GM12878 (cell line): ENCODE measurements around the gene GMDS. TPM values are rescaled to one million over a fixed set of nuclear protein-coding genes. Genes with fewer than 3 reads are reported as not detected.
"Not testable (repeated sequence)": the region's sequence is repeated elsewhere in the genome, so short reads cannot be mapped to it uniquely, and the experiment has no call there.

Source experiments
- ATAC-seq: fragments of 200-7000 bp; cut with Tn5 transposase; 3 replicates; pipeline ENCODE4 v1.9.1; 2020; ENCODE audit warnings: mild to moderate bottlenecking, moderate library complexity
- BruUV-seq: library from RNA; stranded (reverse); fragments of 400-500 nt; replicated peaks from 2 replicates; lab custom pipeline; 2021; lab: Mats Ljungman, UMichigan
- CTCF ChIA-PET: fragments of 300-600 bp; sonication (Branson Sonifier 250); formaldehyde crosslinking; extraction: SDS; loops from one replicate; lab custom pipeline; 2021; ENCODE audit warnings: inconsistent platforms; lab: Yijun Ruan, JAX
- POLR2A ChIA-PET: fragments of 350-600 bp; formaldehyde crosslinking; extraction: SDS; loops from one replicate; lab custom pipeline; 2021; ENCODE audit warnings: inconsistent platforms; lab: Charles Lee
- RAD21 ChIA-PET: fragments of 300-600 bp; sonication (Branson Sonifier 250); formaldehyde crosslinking; loops from one replicate; lab custom pipeline; 2023; ENCODE audit warnings: antibody characterized with exemption; ENCODE audit not compliant: unreplicated experiment; lab: Charles Lee
- SMC1A ChIA-PET: fragments of 300-600 bp; sonication (Branson Sonifier 250); formaldehyde crosslinking; loops from one replicate; lab custom pipeline; 2023; ENCODE audit not compliant: unreplicated experiment, uncharacterized antibody; lab: Charles Lee
- DNase-seq: peaks from one replicate; pipeline ENCODE4 v3.0.0-alpha.2; 2011; ENCODE audit warnings: low read depth, low spot score
- FAIRE-seq: peaks from 3 replicates; lab custom pipeline; 2011; peaks lifted over from hg19 to GRCh38; lab: Jason Lieb, UNC
- H2AFZ ChIP-seq: 2 replicates; pipeline ENCODE4 v1.6.0; 2011; ENCODE audit warnings: low read depth, low read length, control low read depth; ENCODE audit not compliant: control insufficient read depth
- H3K27ac ChIP-seq: 2 replicates; pipeline ENCODE4 v1.5.1; 2011; ENCODE audit warnings: control low read depth; ENCODE audit not compliant: control insufficient read depth, insufficient read depth
- H3K27me3 ChIP-seq, 2 experiments: replicated peaks in 1 of 2; 2 replicates each; pipeline versions ENCODE4 v1.6.0 to v1.6.1; 2011; ENCODE audit warnings: low read length in 1 of 2; ENCODE audit not compliant: control insufficient read depth in 2 of 2, insufficient read depth in 2 of 2
- H3K36me3 ChIP-seq, 2 experiments: 2 replicates each; pipeline ENCODE4 v1.5.1; 2011; ENCODE audit warnings: low read length in 1 of 2; ENCODE audit not compliant: control insufficient read depth in 2 of 2, insufficient read depth in 2 of 2
- H3K4me1 ChIP-seq: 2 replicates; pipeline ENCODE4 v1.6.1; 2011; ENCODE audit warnings: mild to moderate bottlenecking, low read length, moderate library complexity, mixed read lengths; ENCODE audit not compliant: control insufficient read depth, insufficient read depth
- H3K4me2 ChIP-seq: 2 replicates; pipeline ENCODE4 v1.6.0; 2011; ENCODE audit warnings: control low read depth; ENCODE audit not compliant: control insufficient read depth, insufficient read depth
- H3K4me3 ChIP-seq: fragments of 200-600 bp; sonication (generic); 2 replicates; pipeline ENCODE4 v1.5.1; 2016
- H3K79me2 ChIP-seq: 2 replicates; pipeline ENCODE4 v1.6.0; 2011; ENCODE audit warnings: low read length; ENCODE audit not compliant: control insufficient read depth, insufficient read depth
- H3K9ac ChIP-seq: 2 replicates; pipeline ENCODE4 v1.8.0; 2011; ENCODE audit warnings: low read length, control low read depth, mixed read lengths; ENCODE audit not compliant: control insufficient read depth, insufficient read depth
- H3K9me3 ChIP-seq: replicated peaks from 3 replicates; pipeline ENCODE4 v1.5.1; 2011; ENCODE audit warnings: mild to moderate bottlenecking, low read length; ENCODE audit not compliant: control insufficient read depth, insufficient read depth
- H4K20me1 ChIP-seq: 2 replicates; pipeline ENCODE4 v1.6.0; 2011; ENCODE audit not compliant: control insufficient read depth, insufficient read depth
- DPF2 ChIP-seq: fragments of 450-650 bp; IDR thresholded peaks from 2 replicates; pipeline ENCODE4 v1.6.1; 2017; ENCODE audit warnings: mild to moderate bottlenecking
- E4F1 ChIP-seq: fragments of 450-650 bp; IDR thresholded peaks from 2 replicates; pipeline ENCODE4 v1.6.1; 2018; ENCODE audit warnings: borderline replicate concordance, mild to moderate bottlenecking; ENCODE audit not compliant: partially characterized antibody
- MYC ChIP-seq: IDR thresholded peaks from 2 replicates; pipeline ENCODE4 v1.6.1; 2011; ENCODE audit warnings: mild to moderate bottlenecking, low read length, moderate library complexity, inconsistent platforms; ENCODE audit not compliant: insufficient read depth, insufficient replicate concordance, insufficient read length, severe bottlenecking
- SMAD5 ChIP-seq: IDR thresholded peaks from 2 replicates; pipeline ENCODE4 v1.6.1; 2016; ENCODE audit warnings: antibody characterized with exemption, low read depth
- ZBTB11 ChIP-seq: fragments of 450-650 bp; formaldehyde crosslinking; IDR thresholded peaks from 2 replicates; pipeline ENCODE4 v1.5.0; 2022; ENCODE audit warnings: mild to moderate bottlenecking, missing genetic modification characterization
- WGBS: methylation state at CpG from one replicate; pipeline ENCODE4 v1.1.6; 2016; ENCODE audit warnings: low lambda C conversion rate; ENCODE audit not compliant: insufficient replicate concordance, insufficient coverage; ENCODE audit errors: missing lambda C conversion rate; 5-methylcytosine and 5-hydroxymethylcytosine counted together
- in situ Hi-C: fragments of 300-500 bp; cut with MboI; formaldehyde crosslinking; loops from 9 replicates; pipeline ENCODE4 v1.14.3; 2018; ENCODE audit warnings: mixed read lengths
- intact Hi-C: fragments of 100-400 bp; cut with micrococcal nuclease; formaldehyde crosslinking; loops from one replicate; pipeline ENCODE4 v1.14.2; 2022; ENCODE audit not compliant: unreplicated experiment
- polyA plus RNA-seq, 11 experiments: library from polyadenylated mRNA; depleted of rRNA in 4 of 11; unstranded in 6 of 11; stranded (reverse) in 5 of 11; fragments of >200 nt; fragmentation: Nextera tagmentation in 4 of 11; fragmentation: Illumina TruSeq in 1 of 11; extraction: Ambion mirVana in 4 of 11; extraction: Trizol in 1 of 11; gene quantifications; 1 replicate in 1 of 11; 2 replicates in 10 of 11; pipeline versions ENCODE4 v1.2.1 to v1.2.3, GENCODE V29; 2011 to 2016; ENCODE audit warnings: inconsistent platforms in 2 of 11, missing spikeins in 2 of 11, low read depth in 1 of 11
- total RNA-seq, 4 experiments: library from RNA; depleted of rRNA in 3 of 4; stranded (reverse); fragments of >200 nt in 3 of 4; fragmentation: Illumina TruSeq in 1 of 4; extraction: Trizol in 1 of 4; gene quantifications; 2 replicates each; pipeline versions ENCODE4 v1.2.1 to v1.2.3, GENCODE V29; 2013 to 2021

The GMDS gene
- total and polyA plus RNA-seq, 10 of the 15 experiments (the other 5 are each of a cell fraction or from before 2014, with no cell fraction given), result 0.61 to 53.8 (median 29.3) TPM

GRCh38 chr6:1846611-1847010 lies 398.8 kb downstream of the GMDS start:
- CTCF ChIA-PET, result interaction anchor here (0.7 kb wide), 1 partner anchor 213 kb away, joined by 3 read pairs; no protein-coding TSS in a partner anchor

GRCh38 chr6:1845543-1845942 lies 399.9 kb downstream of the GMDS start:
- in situ Hi-C loops, DNase-seq, H3K27me3 ChIP-seq, POLR2A ChIA-PET, H3K36me3 ChIP-seq, ATAC-seq, SMC1A ChIA-PET, H4K20me1 ChIP-seq, H3K9ac ChIP-seq, H3K4me2 ChIP-seq, RAD21 ChIA-PET, H3K4me3 ChIP-seq, BruUV-seq, H3K79me2 ChIP-seq, H3K4me1 ChIP-seq, H3K9me3 ChIP-seq, H3K27ac ChIP-seq, H2AFZ ChIP-seq, FAIRE-seq, CTCF ChIA-PET, intact Hi-C loops: not testable (repeated sequence)
- 92% methylated on average over 5 of the region's 5 CpGs for WGBS

More at GRCh38 chr6:1846611-1847010, 398.8 kb downstream of the GMDS start:
- no peak for DNase-seq
- TF ChIP-seq ZBTB11 (CRISPR knock-in tag) (no peak), MYC (no peak), SMAD5 (no peak), DPF2 (no peak), E4F1 (no peak)
- TF ChIP-seq, all 136 proteins: peak for 0
- in situ Hi-C loops (no loop called here), intact Hi-C loops (no loop called here)
- Histone ChIP-seq H3K4me3 (no peak overlapping the region), H2AFZ (no peak overlapping the region), H3K9ac (no peak overlapping the region), H3K27ac (no peak overlapping the region), H3K9me3 (no peaks in the 10 kb centered on the region; the same call in 2 of the 3 replicates), H3K79me2 (no peaks in the 10 kb centered on the region), H3K4me2 (no peak overlapping the region), H3K27me3 (no peaks in the 10 kb centered on the region), H3K36me3 (no peaks in the 10 kb centered on the region), H3K4me1 (no peaks in the 10 kb centered on the region), H4K20me1 (no peaks in the 10 kb centered on the region)
- BruUV-seq, result no TSS peak
- WGBS, result 98% methylated on average over 3 of the region's 3 CpGs
- FAIRE-seq (no peak), ATAC-seq (no peak)
- ChIA-PET RAD21 (no interaction called here), POLR2A (no interaction called here), SMC1A (interaction anchor here (1.4 kb wide), 1 partner anchor 53 kb away, joined by 4 read pairs; no protein-coding TSS in a partner anchor)
